Fibroblast of villous mesenchyme (primary cell): ENCODE data around the gene ADAM12. TPM values are rescaled to one million over a fixed set of nuclear protein-coding genes. Genes with fewer than 3 reads are reported as not detected.

Experiments used
- DNase-seq: peaks from one replicate; pipeline ENCODE4 v3.0.0-alpha.2; 2010; ENCODE audit warnings: low read depth
- H3K4me3 ChIP-seq: 2 replicates; pipeline ENCODE4 v1.5.1; 2011; ENCODE audit warnings: low read depth, mild to moderate bottlenecking, low read length
- CTCF ChIP-seq: IDR thresholded peaks from 2 replicates; pipeline ENCODE4 v1.5.1; 2012; ENCODE audit warnings: low read depth, mild to moderate bottlenecking, low read length; ENCODE audit not compliant: insufficient read depth
- total RNA-seq: library from RNA; depleted of rRNA; stranded (reverse); fragments of >200 nt; gene quantifications from 2 replicates; pipeline ENCODE4 v1.2.3, GENCODE V29; 2012

ADAM12 gene
- total RNA-seq, 1 donor: 22.5 TPM

GRCh38 chr10:126205486-126206205, 182.6 kb downstream of the ADAM12 start:
- no peak for TF ChIP-seq CTCF
- H3K4me3 ChIP-seq: no peak overlapping the region
- peak; percentile 44 for DNase-seq

DNA sequence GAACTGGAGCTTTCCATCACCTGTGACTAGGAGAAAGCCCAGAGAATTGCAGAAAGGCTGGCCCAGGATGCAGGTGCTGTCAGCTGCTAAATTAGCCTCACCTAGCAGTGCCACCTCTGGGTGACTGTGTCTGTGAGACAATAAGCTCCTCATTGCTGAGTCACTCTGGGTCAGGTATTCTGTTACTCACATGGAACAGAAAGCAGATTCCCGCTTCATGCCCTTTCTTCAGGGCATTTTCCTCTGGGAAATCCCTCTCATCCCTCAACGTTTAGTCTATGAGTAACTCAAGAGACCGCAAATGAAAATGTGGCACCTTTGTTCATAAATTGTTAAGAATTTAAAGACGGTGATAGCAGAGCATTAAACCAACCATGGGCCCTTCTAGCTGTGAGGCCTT, 184.0 kb downstream of the ADAM12 start:
- DNase-seq: no peak
- H3K4me3 ChIP-seq: no peak overlapping the region
- TF ChIP-seq CTCF: no peak

GRCh38 chr10:126203746-126204145, 184.5 kb downstream of the ADAM12 start:
- DNase-seq: no peak
- no peak overlapping the region for H3K4me3 ChIP-seq
- TF ChIP-seq CTCF: no peak

DNA sequence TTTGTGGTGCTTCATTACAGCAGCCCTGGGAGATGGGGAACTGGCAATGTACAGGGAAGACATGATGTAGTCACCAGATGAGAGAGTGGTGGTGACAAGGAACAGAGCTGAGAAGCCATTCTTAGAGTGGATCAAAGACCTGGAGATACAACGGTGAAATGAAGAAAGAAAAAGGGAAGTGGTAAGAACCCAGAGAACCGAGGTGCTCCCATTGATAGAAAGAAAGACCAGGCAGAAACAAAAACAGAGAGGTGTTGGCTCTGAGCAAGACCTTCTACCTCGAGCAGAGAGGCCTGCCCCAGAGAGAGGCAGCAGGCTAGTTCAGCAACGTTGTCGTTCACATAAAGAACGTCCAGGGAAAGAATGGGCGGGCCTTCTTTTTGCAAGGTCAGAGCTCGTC, 186.7 kb downstream of the ADAM12 start:
- H3K4me3 ChIP-seq: no peak overlapping the region
- DNase-seq: no peak
- TF ChIP-seq CTCF: no peak

GRCh38 chr10:126199221-126199998, 188.9 kb downstream of the ADAM12 start:
- peak; percentile 96 for DNase-seq
- H3K4me3 ChIP-seq: no peak overlapping the region
- TF ChIP-seq CTCF: no peak

DNA sequence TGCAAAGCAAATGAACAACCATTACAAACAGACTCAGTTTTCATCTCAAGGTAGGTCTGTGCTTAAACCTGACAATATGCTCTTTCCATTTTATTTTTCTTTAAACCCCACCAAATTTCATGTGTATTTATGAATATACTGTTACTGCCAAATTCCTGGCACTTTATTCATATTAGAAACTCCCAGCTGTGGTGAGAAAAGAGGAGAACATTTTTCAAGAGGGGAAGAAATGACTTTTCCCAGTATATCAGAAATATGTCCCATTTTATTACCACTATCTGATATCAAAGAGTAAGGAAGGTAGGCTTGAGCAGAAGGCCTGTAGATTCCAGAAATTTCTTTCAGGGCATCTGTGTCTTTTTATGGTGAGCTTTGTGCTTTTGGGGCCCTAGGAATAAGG, 189.6 kb downstream of the ADAM12 start:
- TF ChIP-seq CTCF: no peak
- H3K4me3 ChIP-seq: no peak overlapping the region
- DNase-seq: no peak
